ENCODE data around the gene RPS4Y1.
"Not testable (repeated sequence)": the region's sequence is repeated elsewhere in the genome, so short reads cannot be mapped to it uniquely, and the experiment has no call there.

Gene RPS4Y1

DNA sequence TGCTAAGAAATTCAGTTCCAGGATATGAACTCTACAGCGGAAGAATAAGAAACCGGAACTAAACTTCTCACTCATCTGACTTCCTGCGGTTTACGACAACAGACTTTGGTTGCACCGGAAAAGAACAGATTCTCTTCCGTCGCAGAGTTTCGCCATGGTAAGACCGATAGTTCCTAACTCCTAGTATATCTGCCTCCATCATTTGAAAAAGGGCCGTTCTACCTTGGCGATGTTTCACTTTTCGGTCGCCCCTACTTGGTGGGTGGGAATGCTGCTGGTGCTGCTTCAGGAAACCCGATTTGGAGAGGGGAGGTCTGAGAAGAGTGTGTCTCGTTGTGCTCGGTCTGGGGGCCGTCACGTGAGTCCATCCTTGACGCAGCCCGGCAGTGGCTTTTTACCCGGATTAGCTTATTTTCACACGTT is at the start of gene RPS4Y1:
Gene RPS4Y1, plus strand, starts transcription at position 132 of the 423 bp plus-strand sequence. Its CDS starts 23 bp downstream, at position 155.
- DNase-seq: peak; percentile 22 to 60
- Histone ChIP-seq H3K27ac (peak within 1 kb of the TSS; percentile 70 to 71), H3K36me3 (no peaks in the 10 kb centered on the region), H3K4me1 (no peaks in the 10 kb centered on the region), H3K27me3 (no peaks in the 10 kb centered on the region), H3K4me3 (peak within 1 kb of the TSS; percentile 61 to 62), H3K9me3 (no peaks in the 10 kb centered on the region)
- TF ChIP-seq, protein P1, sequence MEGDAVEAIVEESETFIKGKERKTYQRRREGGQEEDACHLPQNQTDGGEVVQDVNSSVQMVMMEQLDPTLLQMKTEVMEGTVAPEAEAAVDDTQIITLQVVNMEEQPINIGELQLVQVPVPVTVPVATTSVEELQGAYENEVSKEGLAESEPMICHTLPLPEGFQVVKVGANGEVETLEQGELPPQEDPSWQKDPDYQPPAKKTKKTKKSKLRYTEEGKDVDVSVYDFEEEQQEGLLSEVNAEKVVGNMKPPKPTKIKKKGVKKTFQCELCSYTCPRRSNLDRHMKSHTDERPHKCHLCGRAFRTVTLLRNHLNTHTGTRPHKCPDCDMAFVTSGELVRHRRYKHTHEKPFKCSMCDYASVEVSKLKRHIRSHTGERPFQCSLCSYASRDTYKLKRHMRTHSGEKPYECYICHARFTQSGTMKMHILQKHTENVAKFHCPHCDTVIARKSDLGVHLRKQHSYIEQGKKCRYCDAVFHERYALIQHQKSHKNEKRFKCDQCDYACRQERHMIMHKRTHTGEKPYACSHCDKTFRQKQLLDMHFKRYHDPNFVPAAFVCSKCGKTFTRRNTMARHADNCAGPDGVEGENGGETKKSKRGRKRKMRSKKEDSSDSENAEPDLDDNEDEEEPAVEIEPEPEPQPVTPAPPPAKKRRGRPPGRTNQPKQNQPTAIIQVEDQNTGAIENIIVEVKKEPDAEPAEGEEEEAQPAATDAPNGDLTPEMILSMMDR (IDR thresholded peaks at IDR 0.05): no peak
- intact Hi-C loops (cut with DNase I; ENCODE audit: low total_unique reads): no loop called here

- Histone ChIP-seq H3K4me1 (no peaks in the 10 kb centered on the region), H3K27me3 (no peaks in the 10 kb centered on the region), H3K36me3 (no peaks in the 10 kb centered on the region), H3K27ac (no peak overlapping the region), H3K9me3 (no peaks in the 10 kb centered on the region), H3K4me3 (no peak overlapping the region)
- intact Hi-C loops (cut with DNase I; ENCODE audit: low total_unique reads): no loop called here
- TF ChIP-seq, protein P1 (IDR thresholded peaks at IDR 0.05): no peak
- DNase-seq: no peak
Measured at GRCh38 chrY:2796977-2797523, 44.4 kb upstream of the RPS4Y1 start.

DNA sequence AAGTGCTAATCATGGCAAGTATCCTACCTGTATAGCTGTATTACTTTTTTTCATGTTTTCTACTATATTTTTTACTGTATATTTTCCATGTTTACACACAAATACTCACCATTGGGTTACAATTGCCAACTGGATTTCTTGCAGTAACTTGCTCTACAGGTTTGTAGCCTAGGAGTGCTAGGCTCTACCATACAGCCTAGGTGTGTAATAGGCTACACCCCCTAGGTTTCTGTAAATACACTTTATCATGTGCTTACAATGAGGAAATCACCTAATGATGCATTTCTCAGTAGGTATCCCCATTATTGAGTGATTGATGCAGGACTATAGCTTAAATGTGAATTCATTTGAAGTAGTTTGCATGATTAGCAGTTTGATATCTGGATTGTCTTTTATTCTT is 43.4 kb upstream of the RPS4Y1 start:
- Histone ChIP-seq H3K9me3 (no peaks in the 10 kb centered on the region), H3K27ac (no peak overlapping the region), H3K27me3 (no peaks in the 10 kb centered on the region), H3K4me1 (no peaks in the 10 kb centered on the region), H3K4me3 (no peak overlapping the region), H3K36me3 (no peaks in the 10 kb centered on the region)
- TF ChIP-seq, protein P1 (IDR thresholded peaks at IDR 0.05): no peak
- intact Hi-C loops (cut with DNase I; ENCODE audit: low total_unique reads): no loop called here
- no peak for DNase-seq

- Histone ChIP-seq H3K27ac (no peak overlapping the region), H3K4me1 (no peaks in the 10 kb centered on the region), H3K36me3 (no peaks in the 10 kb centered on the region), H3K9me3 (no peaks in the 10 kb centered on the region), H3K27me3 (no peaks in the 10 kb centered on the region), H3K4me3 (no peak overlapping the region)
- DNase-seq: no peak
- intact Hi-C loops (cut with DNase I; ENCODE audit: low total_unique reads): no loop called here
- TF ChIP-seq, protein P1 (IDR thresholded peaks at IDR 0.05): no peak
Measured at GRCh38 chrY:2800246-2800645, 41.2 kb upstream of the RPS4Y1 start.

DNA sequence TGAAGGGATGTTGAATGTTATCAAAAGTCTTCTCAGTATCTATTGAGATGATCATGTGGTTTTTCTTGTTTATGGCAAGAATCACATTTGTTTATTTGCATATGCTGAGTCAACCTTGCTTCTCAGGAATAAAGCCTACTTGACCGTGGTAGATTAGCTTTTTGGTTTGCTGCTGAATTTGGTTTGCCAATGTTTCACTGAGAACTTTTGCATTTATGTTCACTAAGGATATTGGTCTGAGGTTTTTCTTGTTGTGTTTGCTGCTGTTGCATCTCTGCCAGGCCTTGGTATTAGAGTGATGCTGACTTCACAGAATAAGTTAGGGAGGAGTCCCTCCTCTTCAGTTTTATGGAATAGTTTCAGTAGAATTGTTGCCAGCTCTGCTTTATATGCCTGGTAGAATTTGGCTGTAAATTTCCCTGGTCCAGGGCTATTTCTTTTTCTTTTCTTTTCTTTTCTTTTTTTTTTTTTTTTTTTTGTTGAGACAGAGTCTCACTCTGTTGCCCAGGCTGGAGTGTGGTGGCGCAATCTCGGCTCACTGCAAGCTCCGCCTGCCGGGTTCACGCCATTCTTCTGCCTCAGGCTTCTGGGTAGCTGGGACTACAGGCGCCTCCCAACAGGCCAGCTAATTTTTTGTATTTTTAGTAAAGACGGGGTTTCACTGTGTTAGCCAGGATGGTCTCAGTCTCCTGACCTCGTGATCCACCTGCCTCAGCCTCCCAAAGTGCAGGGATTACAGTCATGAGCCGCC is 24.1 kb upstream of the RPS4Y1 start:
- H3K4me1 ChIP-seq; H3K36me3 ChIP-seq; DNase-seq; H3K27me3 ChIP-seq; H3K9me3 ChIP-seq; H3K4me3 ChIP-seq; intact Hi-C loops (cut with DNase I; ENCODE audit: low total_unique reads); H3K27ac ChIP-seq: not testable (repeated sequence)

DNA sequence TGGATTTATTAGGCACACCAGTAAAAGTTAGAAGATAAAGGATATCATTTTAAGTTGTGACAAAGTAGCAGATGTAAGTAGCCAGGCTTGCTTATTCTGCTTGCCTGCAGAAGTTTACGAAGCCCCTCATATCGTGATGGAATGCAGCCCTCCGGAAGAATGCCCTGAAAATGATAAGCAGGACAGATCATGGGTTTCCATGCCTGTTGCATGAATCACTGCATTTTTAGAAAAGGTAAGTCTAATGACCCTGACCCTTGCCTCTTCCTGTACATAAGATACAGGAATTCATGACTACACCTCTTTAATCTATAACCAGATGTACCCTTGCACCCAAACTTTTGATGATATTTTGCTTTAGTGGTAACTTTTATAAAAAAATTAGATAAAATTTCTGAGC is 16.9 kb upstream of the RPS4Y1 start:
- TF ChIP-seq, protein P1 (IDR thresholded peaks at IDR 0.05): no peak
- DNase-seq: no peak
- intact Hi-C loops (cut with DNase I; ENCODE audit: low total_unique reads): no loop called here
- no peak overlapping the region for H3K4me3 ChIP-seq
- no peaks in the 10 kb centered on the region for H3K36me3 ChIP-seq
- no peaks in the 10 kb centered on the region for H3K27me3 ChIP-seq
- no peaks in the 10 kb centered on the region for H3K4me1 ChIP-seq
- H3K9me3 ChIP-seq: no peaks in the 10 kb centered on the region
- no peak overlapping the region for H3K27ac ChIP-seq

All from tibial artery (tissue), 4 donors.